ACC112 (cell line): Measurements from ENCODE around the gene VIL1.

ENCODE experiments used
- H2AFZ ChIP-seq: fragments of 200-600 bp; sonication (generic); one replicate; pipeline ENCODE4 v1.6.0; 2017; ENCODE audit warnings: antibody characterized with exemption, low read length; ENCODE audit not compliant: unreplicated experiment
- H3K27ac ChIP-seq: fragments of 200-600 bp; sonication (generic); 2 replicates; pipeline ENCODE4 v1.5.1; 2014; ENCODE audit warnings: low read depth, mild to moderate bottlenecking, antibody characterized with exemption, low read length, moderate library complexity
- H3K27me3 ChIP-seq: fragments of 200-600 bp; sonication (generic); 2 replicates; pipeline ENCODE4 v1.6.1; 2014; ENCODE audit warnings: mild to moderate bottlenecking, antibody characterized with exemption, low read length, moderate library complexity, mixed read lengths; ENCODE audit not compliant: insufficient read depth
- H3K36me3 ChIP-seq: fragments of 200-600 bp; sonication (generic); 2 replicates; pipeline ENCODE4 v1.6.1; 2016; ENCODE audit warnings: mild to moderate bottlenecking, antibody characterized with exemption, low read length, moderate library complexity, mixed read lengths; ENCODE audit not compliant: insufficient read depth
- H3K4me1 ChIP-seq: fragments of 200-600 bp; sonication (generic); one replicate; pipeline ENCODE4 v1.6.1; 2016; ENCODE audit warnings: low read length, mixed read lengths; ENCODE audit not compliant: insufficient read depth, unreplicated experiment, control insufficient read depth
- H3K4me3 ChIP-seq: fragments of 200-600 bp; sonication (generic); 2 replicates; pipeline ENCODE4 v1.5.1; 2014; ENCODE audit warnings: mild to moderate bottlenecking, low read depth, low read length
- H3K79me2 ChIP-seq: fragments of 200-600 bp; sonication (generic); one replicate; pipeline ENCODE4 v1.6.0; 2016; ENCODE audit warnings: low read length; ENCODE audit not compliant: control insufficient read depth, unreplicated experiment, insufficient read depth

Gene VIL1

DNA sequence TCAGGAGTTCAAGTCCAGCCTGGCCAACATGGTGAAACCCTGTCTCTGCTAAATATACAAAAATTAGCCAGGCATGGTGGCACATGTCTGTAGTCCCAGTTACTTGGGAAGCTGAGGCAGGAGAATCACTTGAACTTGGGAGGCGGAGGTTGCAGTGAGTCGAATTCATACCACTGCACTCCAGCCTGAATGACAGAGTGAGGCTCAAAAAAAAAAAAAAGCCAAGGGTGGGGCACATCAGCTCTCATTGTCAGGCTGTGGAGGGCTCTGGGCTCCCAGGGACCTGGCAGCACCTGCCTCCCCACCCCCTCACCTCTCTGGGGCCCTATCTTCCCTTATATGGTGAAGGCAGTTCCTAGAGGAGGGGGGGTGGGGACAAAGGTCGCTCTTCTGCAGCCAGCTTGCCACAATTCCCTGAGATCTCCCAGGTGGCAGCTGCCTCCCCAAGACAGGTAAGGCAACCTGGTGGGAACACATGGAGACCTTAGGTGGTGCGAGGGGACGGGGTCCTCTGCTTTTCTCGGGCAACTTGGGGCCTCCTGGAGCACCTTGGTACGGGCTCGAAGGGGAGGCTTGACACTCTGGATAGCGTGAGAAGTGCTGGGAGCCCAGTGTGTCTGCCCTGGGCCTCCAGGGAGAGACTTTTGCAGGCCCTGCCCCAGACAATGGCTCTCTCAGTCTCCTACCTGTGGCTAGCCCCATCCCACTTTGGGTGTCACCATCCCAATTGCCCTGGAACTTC is at the start of gene VIL1:
Gene VIL1 (plus strand): TSS at position 407 of the 742 bp plus-strand sequence. CDS start 4,656 bp downstream, outside the sequence.
- no peaks in the 10 kb centered on the region for H3K36me3 ChIP-seq
- no peak within 1 kb of the TSS for H2AFZ ChIP-seq
- no peak within 1 kb of the TSS for H3K4me3 ChIP-seq
- no peak within 1 kb of the TSS for H3K27ac ChIP-seq
- no peaks in the 10 kb centered on the region for H3K27me3 ChIP-seq
- H3K4me1 ChIP-seq = no peaks in the 10 kb centered on the region
- H3K79me2 ChIP-seq = no peaks in the 10 kb centered on the region

DNA sequence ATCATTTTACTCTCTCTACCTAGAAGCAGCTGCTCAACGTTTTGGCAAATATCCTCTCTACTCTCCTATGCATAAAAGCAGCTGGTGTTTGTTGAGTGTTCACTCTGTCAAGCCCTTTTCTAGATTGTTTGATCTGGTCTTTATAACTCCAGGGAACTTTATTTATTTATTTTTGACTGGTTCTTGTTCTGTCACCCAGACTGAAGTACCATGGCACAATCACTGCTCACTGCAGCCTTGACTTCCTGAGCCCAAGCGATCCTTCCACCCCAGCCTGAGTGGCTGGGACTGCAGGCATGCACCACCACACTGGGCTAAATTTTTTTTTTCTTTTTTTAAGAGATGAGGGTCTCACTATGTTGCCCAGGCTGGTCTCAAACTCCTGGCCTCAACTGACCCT is 49.6 kb upstream of the VIL1 start:
- H3K27me3 ChIP-seq = no peaks in the 10 kb centered on the region
- no peak overlapping the region for H2AFZ ChIP-seq
- no peak overlapping the region for H3K4me3 ChIP-seq
- H3K79me2 ChIP-seq = no peaks in the 10 kb centered on the region
- no peaks in the 10 kb centered on the region for H3K36me3 ChIP-seq
- H3K4me1 ChIP-seq = no peaks in the 10 kb centered on the region
- H3K27ac ChIP-seq = no peak overlapping the region

DNA sequence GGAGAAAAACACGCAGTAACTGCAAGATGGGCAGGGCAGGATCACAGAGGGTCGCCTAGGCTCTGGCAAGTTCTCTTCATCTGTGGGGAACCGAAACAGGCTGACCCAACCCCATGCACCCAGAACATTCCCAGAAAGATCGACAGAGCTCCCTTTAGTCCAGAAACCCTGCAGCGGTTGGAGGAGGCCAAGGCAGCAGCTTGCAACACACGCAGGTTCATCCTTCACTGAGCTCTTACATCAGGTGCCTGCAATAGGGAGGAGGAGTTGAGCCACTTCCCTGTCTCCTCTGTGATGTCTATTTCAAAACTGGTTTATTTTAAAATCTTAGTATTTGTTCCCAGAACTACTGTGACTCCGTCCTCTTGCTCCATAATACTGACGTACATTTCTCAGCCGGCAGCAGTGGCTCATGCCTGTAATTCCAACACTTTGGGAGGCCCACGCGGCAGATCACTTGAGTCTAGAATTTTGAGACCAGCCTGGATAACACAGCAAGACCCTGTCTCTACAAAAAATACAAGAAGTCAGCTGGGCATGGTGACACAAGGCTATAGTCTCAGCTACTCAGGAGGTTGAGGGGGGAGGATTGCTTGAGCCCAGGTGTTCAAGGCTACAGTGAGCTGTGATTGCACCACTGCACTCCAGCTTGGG is 48.4 kb upstream of the VIL1 start:
- no peak overlapping the region for H3K27ac ChIP-seq
- no peaks in the 10 kb centered on the region for H3K79me2 ChIP-seq
- no peaks in the 10 kb centered on the region for H3K36me3 ChIP-seq
- no peaks in the 10 kb centered on the region for H3K4me1 ChIP-seq
- no peak overlapping the region for H3K4me3 ChIP-seq
- no peak overlapping the region for H2AFZ ChIP-seq
- H3K27me3 ChIP-seq = no peaks in the 10 kb centered on the region

DNA sequence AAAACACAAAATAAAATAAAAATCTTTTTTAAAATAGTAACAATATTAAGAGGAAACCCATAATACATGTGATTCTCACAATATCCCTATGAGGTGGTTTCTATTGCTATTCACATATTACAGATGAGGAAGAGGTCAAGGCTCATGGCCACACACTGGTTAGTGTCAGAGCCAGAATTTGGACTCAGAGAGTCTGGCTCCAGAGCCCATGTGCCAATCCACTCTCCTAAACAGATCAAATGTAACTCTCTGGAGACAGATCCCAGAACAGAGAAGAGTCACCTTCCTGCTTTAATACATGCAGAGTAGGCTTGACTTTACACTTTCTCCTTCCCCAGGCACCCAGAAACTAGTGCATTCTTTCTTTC is 47.0 kb upstream of the VIL1 start:
- no peak overlapping the region for H2AFZ ChIP-seq
- no peak overlapping the region for H3K27ac ChIP-seq
- H3K36me3 ChIP-seq = no peaks in the 10 kb centered on the region
- H3K27me3 ChIP-seq = no peaks in the 10 kb centered on the region
- H3K79me2 ChIP-seq = no peaks in the 10 kb centered on the region
- H3K4me1 ChIP-seq = no peaks in the 10 kb centered on the region
- no peak overlapping the region for H3K4me3 ChIP-seq

DNA sequence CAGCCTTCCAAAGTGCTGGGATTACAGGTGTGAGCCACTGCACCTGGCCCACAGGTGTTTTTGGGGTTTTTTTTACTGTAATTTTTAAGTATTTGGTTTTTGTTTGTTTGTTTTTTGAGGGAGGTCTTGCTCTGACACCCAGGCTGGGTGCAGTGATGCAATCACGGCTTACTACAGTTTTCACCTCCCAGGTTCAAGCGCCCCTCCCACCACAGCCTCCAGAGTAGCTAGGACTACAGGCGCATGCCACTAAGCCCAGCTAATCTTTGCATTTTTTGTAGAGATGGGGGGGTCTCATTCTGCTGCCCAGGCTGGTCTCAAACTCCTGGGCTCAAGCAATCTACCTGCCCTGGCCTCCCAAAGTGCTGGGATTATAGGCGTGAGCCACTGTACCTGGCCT is 44.1 kb upstream of the VIL1 start:
- Histone ChIP-seq H3K27me3 (no peaks in the 10 kb centered on the region), H3K4me1 (no peaks in the 10 kb centered on the region), H2AFZ (no peak overlapping the region), H3K4me3 (no peak overlapping the region), H3K36me3 (no peaks in the 10 kb centered on the region), H3K27ac (no peak overlapping the region), H3K79me2 (no peaks in the 10 kb centered on the region)

DNA sequence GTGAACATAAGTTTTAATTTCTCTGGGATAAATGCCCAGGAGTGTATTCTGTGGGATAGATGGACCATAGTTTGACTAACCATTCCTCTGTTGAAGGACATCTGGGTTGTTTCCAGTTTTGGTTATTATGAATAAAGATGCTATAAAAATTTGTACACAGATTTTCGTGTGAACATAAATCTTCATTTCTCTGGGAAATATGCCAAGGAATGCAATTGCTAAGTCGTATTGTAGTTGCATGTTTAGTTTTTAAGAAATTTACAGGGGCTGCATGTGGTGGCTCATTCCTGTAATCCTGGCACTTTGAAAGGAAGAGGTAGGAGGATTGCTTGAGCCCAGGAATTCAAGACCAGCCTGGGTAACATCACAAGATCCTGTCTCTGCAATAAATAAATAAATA is 43.7 kb upstream of the VIL1 start:
- Histone ChIP-seq H2AFZ (no peak overlapping the region), H3K27ac (no peak overlapping the region), H3K27me3 (no peaks in the 10 kb centered on the region), H3K36me3 (no peaks in the 10 kb centered on the region), H3K79me2 (no peaks in the 10 kb centered on the region), H3K4me3 (no peak overlapping the region), H3K4me1 (no peaks in the 10 kb centered on the region)

DNA sequence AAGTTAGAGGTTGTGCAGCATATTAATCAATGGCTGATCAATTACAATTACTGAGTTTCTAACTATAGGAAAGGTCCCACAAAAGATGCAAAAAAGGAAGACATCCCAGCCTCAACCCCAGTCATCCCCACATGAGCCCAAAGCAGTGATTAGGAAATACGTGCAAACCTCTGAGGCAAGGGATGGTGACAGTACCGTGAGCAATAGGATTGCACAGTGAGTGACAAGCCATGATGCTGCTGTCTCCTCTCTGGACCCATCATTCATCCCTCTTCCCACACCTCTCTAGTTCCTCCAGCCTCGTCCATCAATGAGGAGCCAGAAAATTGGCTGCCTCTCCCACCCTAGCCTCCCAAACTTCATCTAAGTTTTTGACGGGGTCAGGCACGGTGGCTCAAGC is 40.9 kb upstream of the VIL1 start:
- Histone ChIP-seq H3K4me3 (no peak overlapping the region), H3K27me3 (peaks cover 9% of the 10 kb centered on the region; the same call in 1 of the 2 replicates), H3K79me2 (no peaks in the 10 kb centered on the region), H3K4me1 (no peaks in the 10 kb centered on the region), H3K36me3 (no peaks in the 10 kb centered on the region), H3K27ac (no peak overlapping the region), H2AFZ (no peak overlapping the region)

DNA sequence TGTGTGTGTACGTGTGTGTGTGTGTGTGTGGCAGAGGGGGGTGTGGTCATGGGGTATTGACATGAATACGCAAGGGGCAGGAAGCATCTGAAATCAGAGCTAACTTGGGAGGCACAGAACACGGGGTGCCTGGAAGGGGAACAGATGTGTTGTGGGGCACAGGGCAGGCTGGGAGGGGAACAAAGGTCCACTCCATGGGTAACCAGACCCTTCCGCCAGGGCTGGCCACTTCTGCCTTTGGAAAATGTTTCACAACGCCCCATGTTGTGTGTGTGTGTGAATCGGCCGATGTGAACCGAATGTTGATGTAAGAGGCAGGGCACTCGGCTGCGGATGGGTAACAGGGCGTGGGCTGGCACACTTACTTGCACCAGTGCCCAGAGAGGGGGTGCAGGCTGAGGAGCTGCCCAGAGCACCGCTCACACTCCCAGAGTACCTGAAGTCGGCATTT is 37.0 kb upstream of the VIL1 start, which contains the start of gene SLC11A1:
Gene SLC11A1 (plus strand): TSS at position 358 of the 451 bp plus-strand sequence. CDS start 96 bp downstream, outside the sequence.
- H3K27ac ChIP-seq = no peak within 1 kb of the TSS
- H3K4me1 ChIP-seq = no peaks in the 10 kb centered on the region
- H3K79me2 ChIP-seq = no peaks in the 10 kb centered on the region
- H3K36me3 ChIP-seq = no peaks in the 10 kb centered on the region
- H3K4me3 ChIP-seq = no peak within 1 kb of the TSS
- no peak within 1 kb of the TSS for H2AFZ ChIP-seq
- peaks cover 9% of the 10 kb centered on the region; the same call in 1 of the 2 replicates for H3K27me3 ChIP-seq

DNA sequence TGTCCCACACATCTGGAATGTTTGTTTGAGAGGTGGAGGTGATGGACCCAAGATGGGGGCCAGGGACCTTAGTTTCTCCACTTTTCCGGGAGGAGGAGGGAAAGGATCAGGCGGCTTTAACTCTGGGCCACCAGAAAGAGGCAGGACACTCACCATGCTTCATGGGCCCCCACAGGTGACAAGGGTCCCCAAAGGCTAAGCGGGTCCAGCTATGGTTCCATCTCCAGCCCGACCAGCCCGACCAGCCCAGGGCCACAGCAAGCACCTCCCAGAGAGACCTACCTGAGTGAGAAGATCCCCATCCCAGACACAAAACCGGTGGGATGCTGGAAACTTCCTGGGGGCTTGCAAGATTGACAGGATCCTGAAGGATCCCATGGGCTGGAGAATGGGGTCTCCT is 36.1 kb upstream of the VIL1 start:
- Histone ChIP-seq H2AFZ (no peak overlapping the region), H3K27ac (no peak overlapping the region), H3K4me3 (no peak overlapping the region), H3K27me3 (peaks cover 9% of the 10 kb centered on the region; the same call in 1 of the 2 replicates), H3K4me1 (peaks cover 3% of the 10 kb centered on the region), H3K36me3 (no peaks in the 10 kb centered on the region), H3K79me2 (no peaks in the 10 kb centered on the region)

DNA sequence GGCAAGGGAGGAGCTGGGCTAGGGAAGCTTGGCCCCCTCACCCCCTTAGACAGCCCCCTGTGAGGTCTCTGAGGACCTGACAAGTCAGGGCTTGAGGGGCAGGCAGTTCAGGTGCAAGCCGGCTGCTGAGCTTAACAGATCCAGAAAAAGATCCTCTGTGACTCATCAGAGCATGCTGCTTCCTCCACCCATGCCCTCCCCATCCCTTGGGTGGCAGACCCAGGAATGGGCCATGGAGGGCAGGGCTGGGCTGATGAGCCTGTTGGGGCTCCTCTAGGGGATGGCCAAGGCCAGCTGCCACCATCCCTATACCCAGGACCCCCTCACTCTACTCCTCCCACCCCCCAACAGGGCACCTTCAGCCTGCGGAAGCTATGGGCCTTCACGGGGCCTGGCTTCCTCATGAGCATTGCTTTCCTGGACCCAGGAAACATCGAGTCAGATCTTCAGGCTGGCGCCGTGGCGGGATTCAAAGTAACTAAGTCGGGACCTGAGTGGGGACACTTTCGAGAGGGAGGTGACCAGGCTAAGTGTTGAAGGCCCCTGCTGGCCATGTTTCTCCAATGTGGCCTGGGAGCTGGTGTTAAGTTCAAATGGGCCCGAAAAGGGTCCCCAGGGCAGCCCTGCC is 34.9 kb upstream of the VIL1 start:
- H3K27ac ChIP-seq = no peak overlapping the region
- H3K27me3 ChIP-seq = peaks cover 9% of the 10 kb centered on the region; the same call in 1 of the 2 replicates
- no peaks in the 10 kb centered on the region for H3K79me2 ChIP-seq
- no peak overlapping the region for H3K4me3 ChIP-seq
- H3K4me1 ChIP-seq = peaks cover 3% of the 10 kb centered on the region
- H3K36me3 ChIP-seq = no peaks in the 10 kb centered on the region
- no peak overlapping the region for H2AFZ ChIP-seq
